KOPT-K1 (cell line): ENCODE data around the gene ZNF516.

Source experiments
- H3K27ac ChIP-seq: fragments of 200-600 bp; sonication (generic); 2 replicates; pipeline ENCODE4 v1.5.1; 2016; ENCODE audit warnings: antibody characterized with exemption, mild to moderate bottlenecking, low read depth, low read length; ENCODE audit not compliant: poor library complexity, severe bottlenecking
- H3K36me3 ChIP-seq: fragments of 200-600 bp; sonication (generic); 2 replicates; pipeline ENCODE4 v1.5.1; 2017; ENCODE audit warnings: antibody characterized with exemption, mild to moderate bottlenecking, low read length, moderate library complexity; ENCODE audit not compliant: insufficient read depth
- H3K9me3 ChIP-seq: fragments of 200-600 bp; sonication (generic); 2 replicates; pipeline ENCODE4 v1.5.1; 2017; ENCODE audit warnings: antibody characterized with exemption, low read length, mild to moderate bottlenecking; ENCODE audit not compliant: insufficient read depth, poor library complexity, severe bottlenecking

The ZNF516 gene

GRCh38 chr18:76328140-76328539 is 166.9 kb downstream of the ZNF516 start:
- Histone ChIP-seq H3K36me3 (no peaks in the 10 kb centered on the region), H3K9me3 (no peaks in the 10 kb centered on the region), H3K27ac (no peak overlapping the region)

GRCh38 chr18:76323891-76324290 is 171.2 kb downstream of the ZNF516 start:
- H3K9me3 ChIP-seq = no peaks in the 10 kb centered on the region
- H3K27ac ChIP-seq = no peak overlapping the region
- no peaks in the 10 kb centered on the region for H3K36me3 ChIP-seq

GRCh38 chr18:76322686-76323085 is 172.4 kb downstream of the ZNF516 start:
- Histone ChIP-seq H3K9me3 (no peaks in the 10 kb centered on the region), H3K27ac (no peak overlapping the region), H3K36me3 (no peaks in the 10 kb centered on the region)

- H3K36me3 ChIP-seq = no peaks in the 10 kb centered on the region
These were observed 175.7 kb downstream of the ZNF516 start for GRCh38 chr18:76319366-76319765.

GRCh38 chr18:76318607-76319006 is 176.4 kb downstream of the ZNF516 start:
- H3K9me3 ChIP-seq = no peaks in the 10 kb centered on the region
- H3K27ac ChIP-seq = no peak overlapping the region
- no peaks in the 10 kb centered on the region for H3K36me3 ChIP-seq

More at GRCh38 chr18:76319366-76319765, 175.7 kb downstream of the ZNF516 start:
- Histone ChIP-seq H3K9me3 (no peaks in the 10 kb centered on the region), H3K27ac (no peak overlapping the region)

- no peaks in the 10 kb centered on the region for H3K36me3 ChIP-seq
- H3K9me3 ChIP-seq = no peaks in the 10 kb centered on the region
- H3K27ac ChIP-seq = no peak overlapping the region
These were observed 177.9 kb downstream of the ZNF516 start for GRCh38 chr18:76317136-76317535.

- Histone ChIP-seq H3K36me3 (no peaks in the 10 kb centered on the region), H3K27ac (no peak overlapping the region), H3K9me3 (no peaks in the 10 kb centered on the region)
These were observed 179.3 kb downstream of the ZNF516 start for GRCh38 chr18:76315722-76316230.

GRCh38 chr18:76314496-76314895 is 180.5 kb downstream of the ZNF516 start:
- H3K27ac ChIP-seq = no peak overlapping the region
- H3K36me3 ChIP-seq = no peaks in the 10 kb centered on the region
- no peaks in the 10 kb centered on the region for H3K9me3 ChIP-seq

- Histone ChIP-seq H3K36me3 (no peaks in the 10 kb centered on the region), H3K9me3 (no peaks in the 10 kb centered on the region), H3K27ac (no peak overlapping the region)
These were observed 181.0 kb downstream of the ZNF516 start for GRCh38 chr18:76314015-76314414.
